Endothelial cell of umbilical vein (primary cell): ENCODE results near the gene TPM4. TPM values are rescaled to one million over a fixed set of nuclear protein-coding genes. Genes with fewer than 3 reads are reported as not detected.
A peak's percentile ranks its signal among the peaks of the same experiment; 100 is the strongest.

Experiments used
- BruUV-seq: library from RNA; stranded (reverse); fragments of 400-500 nt; replicated peaks from 2 replicates; lab custom pipeline; 2021; lab: Mats Ljungman, UMichigan
- CTCF ChIA-PET: fragments of 300-600, 350-600 bp; sonication (Branson Sonifier 250); formaldehyde crosslinking; loops from one replicate; lab custom pipeline; 2021; ENCODE audit warnings: antibody characterized with exemption, inconsistent platforms; lab: Charles Lee
- POLR2A ChIA-PET: fragments of 300-600, 350-600 bp; sonication (Branson Sonifier 250); formaldehyde crosslinking; loops from one replicate; lab custom pipeline; 2021; ENCODE audit warnings: antibody characterized with exemption, inconsistent platforms; lab: Charles Lee
- DNase-seq: peaks from one replicate; pipeline ENCODE4 v3.0.0-alpha.2; 2011; ENCODE audit warnings: low read depth, low spot score
- FAIRE-seq: peaks from 2 replicates; lab custom pipeline; 2011; peaks lifted over from hg19 to GRCh38; lab: Jason Lieb, UNC
- H2AFZ ChIP-seq: 2 replicates; pipeline ENCODE4 v1.6.0; 2012; ENCODE audit warnings: low read depth, low read length, control low read depth, inconsistent platforms
- H3K27ac ChIP-seq: 2 replicates; pipeline ENCODE4 v1.5.1; 2011; ENCODE audit warnings: low read depth, mild to moderate bottlenecking, control low read depth, low read length, moderate library complexity; ENCODE audit not compliant: insufficient read depth
- H3K27me3 ChIP-seq, 2 experiments: 2 replicates each; pipeline versions ENCODE4 v1.6.0 to v1.6.1; 2011; ENCODE audit warnings: low read length in 2 of 2, mixed read lengths in 1 of 2; ENCODE audit not compliant: control insufficient read depth in 2 of 2, insufficient read depth in 2 of 2
- H3K36me3 ChIP-seq, 2 experiments: 2 replicates in 1 of 2; 3 replicates in 1 of 2; pipeline ENCODE4 v1.5.1; 2011; ENCODE audit warnings: low read length in 2 of 2, mild to moderate bottlenecking in 1 of 2, moderate library complexity in 1 of 2; ENCODE audit not compliant: control insufficient read depth in 2 of 2, insufficient read depth in 2 of 2; ENCODE audit errors: extremely low read depth in 1 of 2
- H3K4me1 ChIP-seq: 3 replicates; pipeline ENCODE4 v1.5.1; 2011; ENCODE audit warnings: mild to moderate bottlenecking, low read length; ENCODE audit not compliant: control insufficient read depth, insufficient read depth; ENCODE audit errors: extremely low read depth
- H3K4me2 ChIP-seq: 2 replicates; pipeline ENCODE4 v1.6.1; 2011; ENCODE audit warnings: low read length, control low read depth, mixed read lengths; ENCODE audit not compliant: insufficient read depth
- H3K4me3 ChIP-seq, 3 experiments: fragments of 200-600 bp in 1 of 3; sonication (generic), shearing (Covaris generic) in 1 of 3; replicated peaks in 1 of 3; 2 replicates each; pipeline ENCODE4 v1.5.1; 2011 to 2016; ENCODE audit warnings: control low read depth in 3 of 3, low read length in 3 of 3, mild to moderate bottlenecking in 2 of 3, inconsistent platforms in 1 of 3, low read depth in 1 of 3, moderate library complexity in 1 of 3; ENCODE audit not compliant: insufficient read depth in 1 of 3
- H3K79me2 ChIP-seq: 2 replicates; pipeline ENCODE4 v1.6.0; 2012; ENCODE audit warnings: low read length, inconsistent platforms; ENCODE audit not compliant: control insufficient read depth, insufficient read depth
- H3K9ac ChIP-seq: replicated peaks from 2 replicates; pipeline ENCODE3; 2011; ENCODE audit warnings: low read length, control low read depth; ENCODE audit not compliant: insufficient read depth; ENCODE audit errors: extremely low read depth
- H3K9me1 ChIP-seq: replicated peaks from 3 replicates; pipeline ENCODE4 v1.6.0; 2011; ENCODE audit warnings: mild to moderate bottlenecking, low read length; ENCODE audit not compliant: control insufficient read depth, insufficient read depth; ENCODE audit errors: extremely low read depth
- H3K9me3 ChIP-seq: replicated peaks from 2 replicates; pipeline ENCODE4 v1.5.1; 2012; ENCODE audit warnings: low read length, inconsistent platforms; ENCODE audit not compliant: control insufficient read depth, insufficient read depth
- H4K20me1 ChIP-seq: replicated peaks from 2 replicates; pipeline ENCODE3; 2011; ENCODE audit warnings: mild to moderate bottlenecking, low read length; ENCODE audit not compliant: control insufficient read depth, insufficient read depth; ENCODE audit errors: extremely low read depth
- EZH2 ChIP-seq: IDR thresholded peaks from 2 replicates; pipeline ENCODE4 v1.6.1; 2012; ENCODE audit warnings: borderline replicate concordance, low read depth, mild to moderate bottlenecking, moderate library complexity, low read length, inconsistent platforms; ENCODE audit not compliant: severe bottlenecking
- FOS ChIP-seq: IDR thresholded peaks from 2 replicates; pipeline ENCODE4 v1.6.1; 2011; ENCODE audit warnings: mild to moderate bottlenecking, low read length, moderate library complexity, borderline replicate concordance; ENCODE audit not compliant: insufficient read depth
- GATA2 ChIP-seq: IDR thresholded peaks from 2 replicates; pipeline ENCODE4 v1.7.0; 2011; ENCODE audit warnings: low read depth, mild to moderate bottlenecking, moderate library complexity, mixed read lengths, low read length; ENCODE audit not compliant: insufficient read length, insufficient read depth
- JUN ChIP-seq: IDR thresholded peaks from 2 replicates; pipeline ENCODE4 v1.6.1; 2011; ENCODE audit warnings: borderline replicate concordance, low read depth; ENCODE audit not compliant: insufficient read length, insufficient read depth
- MYC ChIP-seq: IDR thresholded peaks from one replicate; pipeline ENCODE4 v1.6.1; 2011; ENCODE audit warnings: mild to moderate bottlenecking, low read depth, low read length
- POLR2A ChIP-seq: IDR thresholded peaks from 2 replicates; pipeline ENCODE4 v1.6.1; 2012; ENCODE audit warnings: low read depth, mild to moderate bottlenecking, control low read depth, low read length
- POLR2AphosphoS5 ChIP-seq: IDR thresholded peaks from 2 replicates; pipeline ENCODE4 v1.6.1; 2012; ENCODE audit warnings: low read depth, mild to moderate bottlenecking, control low read depth, low read length, moderate library complexity; ENCODE audit not compliant: insufficient read depth
- dilution Hi-C: fragments of 300-500 bp; cut with MboI; formaldehyde crosslinking; loops from one replicate; pipeline ENCODE4 v1.15.0; 2019; ENCODE audit warnings: low sequenced_read_pairs; ENCODE audit not compliant: extremely low pct_ligation_motif_present
- intact Hi-C: fragments of 100-400 bp; cut with micrococcal nuclease; formaldehyde crosslinking; loops from one replicate; pipeline ENCODE4 v1.10.0; 2022
- polyA plus RNA-seq, 4 experiments: library from polyadenylated mRNA; depleted of rRNA in 3 of 4; stranded (reverse) in 3 of 4; unstranded in 1 of 4; fragments of >200 nt; gene quantifications; 2 replicates each; pipeline versions ENCODE4 v1.2.1 to v1.2.3, GENCODE V29; 2011 to 2012; ENCODE audit warnings: missing spikeins in 1 of 4
- total RNA-seq: library from RNA; stranded (reverse); gene quantifications from 2 replicates; pipeline ENCODE4 v1.2.3, GENCODE V29; 2021
- TF ChIP-seq, protein P1 (sequence below): IDR thresholded peaks from 2 replicates; pipeline ENCODE4 v1.6.1; 2011; ENCODE audit not compliant: insufficient read depth, insufficient read length
- TF ChIP-seq, protein P2 (sequence below), 2 donors: IDR thresholded peaks; 1 replicate in 1 of 2; 2 replicates in 1 of 2; pipeline ENCODE4 v1.5.1; 2011; ENCODE audit warnings: low read length in 2 of 2, mild to moderate bottlenecking in 2 of 2, moderate library complexity in 2 of 2, control low read depth in 1 of 2, inconsistent platforms in 1 of 2, low read depth in 1 of 2; ENCODE audit not compliant: insufficient read depth in 1 of 2; ENCODE audit errors: extremely low read depth in 1 of 2

TPM4 gene
- total and polyA plus RNA-seq, 2 donors (not counting 3 experiments of a cell fraction or from before 2014, with no cell fraction given), result 430 to 924 TPM

DNA sequence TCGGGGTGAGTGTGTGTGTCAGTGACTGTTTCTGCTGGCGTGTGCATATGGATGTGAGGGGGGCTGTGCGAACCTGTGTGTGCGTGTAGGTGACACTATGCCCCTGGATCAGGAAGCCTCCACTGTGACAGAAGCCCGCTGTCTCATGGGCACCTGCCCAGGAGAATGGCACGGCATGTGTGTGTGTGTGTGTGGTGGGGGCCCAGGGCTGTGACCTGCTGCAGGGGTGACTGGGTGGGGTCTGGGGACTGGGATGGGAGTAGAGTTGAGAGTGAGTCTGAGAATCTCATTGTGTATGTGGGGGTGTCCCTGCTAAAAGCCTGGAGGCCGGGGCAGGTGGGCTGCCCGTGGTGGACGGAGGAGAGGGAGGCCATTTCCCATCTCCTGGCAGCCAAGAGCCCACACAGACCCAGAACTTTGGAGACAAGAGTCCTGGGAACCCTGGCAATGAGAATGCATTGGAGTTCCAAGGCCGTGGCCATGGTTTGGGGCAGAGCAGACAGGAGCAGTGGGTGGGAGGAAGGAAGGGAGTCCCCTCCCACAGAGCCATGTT lies 6.4 kb upstream of the TPM4 start:
- Histone ChIP-seq H3K4me3 (peak overlapping the region in 1 of 3 experiments; percentile 3), H2AFZ (peak overlapping the region; percentile 40), H3K36me3 (no peaks in the 10 kb centered on the region), H3K9ac (peak overlapping the region; percentile 27), H4K20me1 (no peaks in the 10 kb centered on the region), H3K79me2 (peaks cover 27% of the 10 kb centered on the region), H3K27me3 (no peaks in the 10 kb centered on the region), H3K4me1 (peaks cover 49% of the 10 kb centered on the region), H3K9me3 (no peaks in the 10 kb centered on the region), H3K27ac (peak overlapping the region; percentile 86), H3K9me1 (no peaks in the 10 kb centered on the region), H3K4me2 (peak overlapping the region; percentile 59)
- no peak for DNase-seq
- POLR2A ChIA-PET, result no interaction called here
- CTCF ChIA-PET, result interaction anchor here (0.5 to 3.2 kb wide), 6 partner anchors 10 to 1273 kb away, joined by 3 to 24 read pairs (median 4); no protein-coding TSS in a partner anchor
- TSS peak; percentile 8 for BruUV-seq
- dilution Hi-C loops, result no loop called here
- no peak for TF ChIP-seq POLR2A
- TF ChIP-seq POLR2AphosphoS5, result no peak
- TF ChIP-seq, protein P1, sequence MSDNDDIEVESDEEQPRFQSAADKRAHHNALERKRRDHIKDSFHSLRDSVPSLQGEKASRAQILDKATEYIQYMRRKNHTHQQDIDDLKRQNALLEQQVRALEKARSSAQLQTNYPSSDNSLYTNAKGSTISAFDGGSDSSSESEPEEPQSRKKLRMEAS, result no peak
- TF ChIP-seq FOS, result no peak
- TF ChIP-seq JUN, result no peak
- no peak for TF ChIP-seq GATA2
- TF ChIP-seq EZH2, result no peak
- TF ChIP-seq MYC, result no peak
- TF ChIP-seq, protein P2, sequence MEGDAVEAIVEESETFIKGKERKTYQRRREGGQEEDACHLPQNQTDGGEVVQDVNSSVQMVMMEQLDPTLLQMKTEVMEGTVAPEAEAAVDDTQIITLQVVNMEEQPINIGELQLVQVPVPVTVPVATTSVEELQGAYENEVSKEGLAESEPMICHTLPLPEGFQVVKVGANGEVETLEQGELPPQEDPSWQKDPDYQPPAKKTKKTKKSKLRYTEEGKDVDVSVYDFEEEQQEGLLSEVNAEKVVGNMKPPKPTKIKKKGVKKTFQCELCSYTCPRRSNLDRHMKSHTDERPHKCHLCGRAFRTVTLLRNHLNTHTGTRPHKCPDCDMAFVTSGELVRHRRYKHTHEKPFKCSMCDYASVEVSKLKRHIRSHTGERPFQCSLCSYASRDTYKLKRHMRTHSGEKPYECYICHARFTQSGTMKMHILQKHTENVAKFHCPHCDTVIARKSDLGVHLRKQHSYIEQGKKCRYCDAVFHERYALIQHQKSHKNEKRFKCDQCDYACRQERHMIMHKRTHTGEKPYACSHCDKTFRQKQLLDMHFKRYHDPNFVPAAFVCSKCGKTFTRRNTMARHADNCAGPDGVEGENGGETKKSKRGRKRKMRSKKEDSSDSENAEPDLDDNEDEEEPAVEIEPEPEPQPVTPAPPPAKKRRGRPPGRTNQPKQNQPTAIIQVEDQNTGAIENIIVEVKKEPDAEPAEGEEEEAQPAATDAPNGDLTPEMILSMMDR (IDR thresholded peaks at IDR 0.05; ENCODE audit: extremely low read depth in 1 of 2, insufficient read depth in 1 of 2, low read depth in 1 of 2, low read length in 2 of 2), result no peak
- no peak for FAIRE-seq
- intact Hi-C loops, result loop anchor here (1.0 to 10.0 kb wide), 3 partner anchors 8 to 255 kb away; partner anchors contain the start of genes FAM32A and KLF2
